HCT116 (cell line): ENCODE results near the gene CFAP45. TPM values are rescaled to one million over a fixed set of nuclear protein-coding genes. Genes with fewer than 3 reads are reported as not detected.
A peak's percentile ranks its signal among the peaks of the same experiment; 100 is the strongest.

Source experiments
- ATAC-seq: fragments of 200-7000 bp; cut with Tn5 transposase; 2 replicates; pipeline ENCODE4 v1.9.1; 2020; ENCODE audit warnings: mild to moderate bottlenecking, moderate library complexity
- BruUV-seq: library from RNA; stranded (reverse); fragments of 400-500 nt; replicated peaks from 2 replicates; lab custom pipeline; 2021; lab: Mats Ljungman, UMichigan
- CTCF ChIA-PET: fragments of 300-600 bp; sonication (Branson Sonifier 250); formaldehyde crosslinking; loops from one replicate; lab custom pipeline; 2021; ENCODE audit warnings: antibody characterized with exemption; lab: Charles Lee
- POLR2A ChIA-PET: fragments of 300-600, 350-600 bp; sonication (Branson Sonifier 250); formaldehyde crosslinking; loops from one replicate; lab custom pipeline; 2021; ENCODE audit warnings: antibody characterized with exemption; lab: Charles Lee
- RAD21 ChIA-PET, 2 experiments: fragments of 300-600 bp; sonication (Branson Sonifier 250); formaldehyde crosslinking; loops; one replicate each; lab custom pipeline; 2023; ENCODE audit warnings: low total read pairs in 2 of 2; ENCODE audit not compliant: uncharacterized antibody in 2 of 2, unreplicated experiment in 2 of 2, low non-redundant PET in 1 of 2; lab: Charles Lee
- DNase-seq: peaks from one replicate; pipeline ENCODE4 v3.0.0-alpha.2; 2010; ENCODE audit warnings: low read depth, low spot score
- H2AFZ ChIP-seq: fragments of 200-600 bp; shearing (Covaris generic), sonication (generic); 2 replicates; pipeline ENCODE4 v1.6.1; 2017; ENCODE audit warnings: low read depth, mixed run types, mixed read lengths, antibody characterized with exemption, low read length; ENCODE audit not compliant: poor library complexity, severe bottlenecking
- H3K27ac ChIP-seq: 2 replicates; pipeline ENCODE4 v1.5.1; 2012; ENCODE audit warnings: low read depth, low read length
- H3K27me3 ChIP-seq: fragments of 200-600 bp; sonication (generic); 2 replicates; pipeline ENCODE4 v1.6.1; 2016; ENCODE audit warnings: mixed run types, low read length, mixed read lengths; ENCODE audit not compliant: insufficient read depth
- H3K36me3 ChIP-seq, 2 experiments: fragments of 200-500 bp in 1 of 2; fragments of 200-600 bp in 1 of 2; sonication (Bioruptor generic) in 1 of 2; sonication (generic) in 1 of 2; 2 replicates each; pipeline versions ENCODE4 v1.5.1 to v1.6.1; 2014 to 2016; ENCODE audit warnings: low read length in 2 of 2, inconsistent platforms in 1 of 2, mixed read lengths in 1 of 2, mixed run types in 1 of 2; ENCODE audit not compliant: insufficient read depth in 2 of 2, control insufficient read depth in 1 of 2
- H3K4me1 ChIP-seq, 2 experiments: fragments of 200-600 bp in 1 of 2; sonication (generic) in 1 of 2; 2 replicates each; pipeline versions ENCODE4 v1.5.1 to v1.6.1; 2012 to 2017; ENCODE audit warnings: low read length in 2 of 2, inconsistent platforms in 1 of 2, mild to moderate bottlenecking in 1 of 2, mixed read lengths in 1 of 2, mixed run types in 1 of 2, moderate library complexity in 1 of 2; ENCODE audit not compliant: insufficient read depth in 2 of 2, control insufficient read depth in 1 of 2
- H3K4me2 ChIP-seq: fragments of 200-600 bp; sonication (generic); 2 replicates; pipeline ENCODE4 v1.6.1; 2017; ENCODE audit warnings: mixed run types, low read length, mixed read lengths
- H3K4me3 ChIP-seq, 2 experiments: fragments of 200-600 bp in 1 of 2; sonication (generic) in 1 of 2; replicated peaks in 1 of 2; 2 replicates each; pipeline ENCODE4 v1.5.1; 2011 to 2016; ENCODE audit warnings: low read length in 2 of 2, control low read depth in 1 of 2, low read depth in 1 of 2, mild to moderate bottlenecking in 1 of 2, mixed read lengths in 1 of 2, mixed run types in 1 of 2
- H3K79me2 ChIP-seq: fragments of 200-600 bp; sonication (generic); 2 replicates; pipeline ENCODE4 v1.6.1; 2017; ENCODE audit warnings: mild to moderate bottlenecking, mixed run types, low read length, moderate library complexity, mixed read lengths; ENCODE audit not compliant: insufficient read depth
- H3K9ac ChIP-seq: fragments of 200-600 bp; sonication (generic); 2 replicates; pipeline ENCODE4 v1.6.1; 2016; ENCODE audit warnings: low read length, mixed read lengths
- H3K9me2 ChIP-seq: fragments of 200-600 bp; sonication (generic), shearing (Covaris generic); 2 replicates; pipeline ENCODE4 v1.6.1; 2017; ENCODE audit warnings: mixed run types, mild to moderate bottlenecking, moderate library complexity; ENCODE audit not compliant: insufficient read depth
- H3K9me3 ChIP-seq, 2 experiments: fragments of 200-500 bp in 1 of 2; fragments of 200-600 bp in 1 of 2; sonication (Bioruptor generic) in 1 of 2; sonication (generic) in 1 of 2; 2 replicates each; pipeline ENCODE4 v1.6.1; 2014 to 2017; ENCODE audit warnings: low read length in 2 of 2, mixed read lengths in 2 of 2, inconsistent platforms in 1 of 2, low read depth in 1 of 2, mild to moderate bottlenecking in 1 of 2, mixed run types in 1 of 2, moderate library complexity in 1 of 2; ENCODE audit not compliant: control insufficient read depth in 1 of 2, insufficient read depth in 1 of 2
- H4K20me1 ChIP-seq: fragments of 200-600 bp; sonication (generic), shearing (Covaris generic); 2 replicates; pipeline ENCODE4 v1.6.1; 2017; ENCODE audit warnings: mixed run types, mild to moderate bottlenecking, moderate library complexity; ENCODE audit not compliant: insufficient read depth
- ELF1 ChIP-seq: IDR thresholded peaks from 2 replicates; pipeline ENCODE4 v1.6.1; 2012; ENCODE audit warnings: low read depth, borderline replicate concordance
- POLR2AphosphoS5 ChIP-seq: IDR thresholded peaks from 2 replicates; pipeline ENCODE4 v1.6.1; 2011; ENCODE audit warnings: mild to moderate bottlenecking, low read depth, low read length, moderate library complexity
- RAD21 ChIP-seq: IDR thresholded peaks from 2 replicates; pipeline ENCODE4 v1.6.1; 2012; ENCODE audit warnings: low read depth, mild to moderate bottlenecking
- SP1 ChIP-seq: IDR thresholded peaks from 2 replicates; pipeline ENCODE4 v1.6.1; 2012; ENCODE audit warnings: low read depth
- TCF7L2 ChIP-seq: IDR thresholded peaks from 2 replicates; pipeline ENCODE4 v1.7.0; 2011; ENCODE audit warnings: borderline replicate concordance, inconsistent platforms; ENCODE audit not compliant: insufficient read depth, insufficient read length; ENCODE audit errors: extremely low read depth
- ZFX ChIP-seq: fragments of 450-650 bp; IDR thresholded peaks from 2 replicates; pipeline ENCODE4 v1.6.1; 2017
- intact Hi-C: fragments of 100-400 bp; cut with micrococcal nuclease; formaldehyde crosslinking; loops from 2 replicates; pipeline ENCODE4 v1.10.0; 2022
- total RNA-seq: library from RNA; stranded (reverse); gene quantifications from one replicate; pipeline ENCODE4 v1.2.1, GENCODE V29; 2021; ENCODE audit not compliant: unreplicated experiment
- TF ChIP-seq, protein P1 (sequence below), 3 experiments: fragments of 200-600 bp in 1 of 3; sonication (generic) in 1 of 3; IDR thresholded peaks in 2 of 3; conservative IDR thresholded peaks in 1 of 3; 2 replicates each; pipeline ENCODE4 v1.5.1; 2012 to 2017; ENCODE audit warnings: low read depth in 2 of 3, low read length in 2 of 3, antibody characterized with exemption in 1 of 3, borderline replicate concordance in 1 of 3, control low read depth in 1 of 3, mild to moderate bottlenecking in 1 of 3, mixed read lengths in 1 of 3, mixed run types in 1 of 3, moderate library complexity in 1 of 3; ENCODE audit not compliant: insufficient read depth in 1 of 3
- TF ChIP-seq, protein P2 (sequence below): IDR thresholded peaks from 2 replicates; pipeline ENCODE4 v1.6.1; 2012; ENCODE audit warnings: low read depth

CFAP45 gene
- total RNA-seq, 1 experiment from 2014 or later: 0.59 TPM

DNA sequence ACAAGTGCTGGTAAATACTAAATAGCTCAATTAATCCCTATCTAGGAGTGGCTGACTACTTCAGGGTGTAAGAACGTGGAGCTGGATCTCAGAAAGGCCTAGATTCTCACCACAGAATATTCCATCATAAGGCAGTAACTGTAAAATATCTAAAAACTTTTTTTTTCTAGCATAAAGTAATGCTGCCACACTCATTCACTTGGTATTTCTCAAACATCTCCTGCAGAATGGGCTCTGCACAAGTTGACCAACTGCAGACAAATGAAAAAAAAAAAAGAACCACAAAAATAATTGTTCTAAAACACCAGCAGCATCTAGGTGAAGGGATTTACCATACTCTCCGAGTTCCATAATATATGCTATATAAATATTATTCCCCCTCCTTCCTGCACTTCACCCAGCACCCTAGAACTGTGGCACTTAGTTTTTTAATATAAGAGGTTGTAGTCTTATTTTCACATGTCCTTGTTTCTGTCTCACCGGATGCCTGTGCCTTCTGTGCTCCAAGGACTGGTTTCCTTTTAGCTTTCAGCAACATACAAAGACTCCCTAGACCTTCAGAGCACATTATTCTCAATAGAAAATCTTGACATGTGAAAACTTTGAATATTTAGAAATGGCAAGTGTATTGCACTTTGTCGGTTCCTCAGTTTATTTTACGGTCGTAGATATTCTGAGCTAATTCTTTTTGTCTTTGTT lies 46.4 kb downstream of the CFAP45 start (continued):
- no peak for TF ChIP-seq RAD21
- no peak for TF ChIP-seq POLR2AphosphoS5

DNA sequence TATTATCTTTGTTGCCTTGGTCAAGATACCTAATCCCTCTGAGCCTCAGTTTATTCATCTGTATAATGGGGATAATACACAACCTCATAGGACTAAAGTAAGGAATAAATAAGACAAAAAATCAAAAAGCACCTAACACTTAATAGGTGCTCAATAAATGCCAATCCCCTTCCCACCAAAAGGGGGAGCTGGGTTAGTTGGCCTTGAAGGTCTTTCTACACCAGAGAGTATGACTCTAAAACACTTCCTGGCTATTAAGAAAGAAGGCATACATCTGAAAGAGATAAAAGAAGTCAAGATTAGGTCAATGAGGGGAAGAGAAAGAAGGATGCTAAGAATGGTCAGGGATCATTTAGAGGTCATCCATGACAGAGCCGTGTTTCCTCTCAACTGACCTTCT lies 48.6 kb downstream of the CFAP45 start:
- Histone ChIP-seq H3K4me1 (peaks cover 14 to 45% of the 10 kb centered on the region in 2 experiments), H3K36me3 (no peaks in the 10 kb centered on the region), H2AFZ (no peak overlapping the region), H4K20me1 (no peaks in the 10 kb centered on the region), H3K4me3 (no peak overlapping the region), H3K9me3 (no peaks in the 10 kb centered on the region), H3K9me2 (no peaks in the 10 kb centered on the region), H3K79me2 (no peaks in the 10 kb centered on the region), H3K4me2 (no peak overlapping the region), H3K27ac (no peak overlapping the region), H3K27me3 (no peaks in the 10 kb centered on the region), H3K9ac (no peak overlapping the region)
- no peak for DNase-seq
- CTCF ChIA-PET: interaction anchor here (0.6 to 2.3 kb wide), 4 partner anchors 10 to 155 kb away, joined by 3 to 10 read pairs (median 6); no protein-coding TSS in a partner anchor
- POLR2A ChIA-PET: no interaction called here
- ATAC-seq: no peak
- 0 out of 2 replicates have a peak, but pooled peaks have one; percentile 6 for TF ChIP-seq RAD21
- no peak for TF ChIP-seq POLR2AphosphoS5
- RAD21 ChIA-PET: interaction anchor here in 1 of 2 experiments (1.0 kb wide), 1 partner anchor 39 kb away, joined by 4 read pairs; no protein-coding TSS in a partner anchor
- BruUV-seq: no TSS peak
- intact Hi-C loops: loop anchor here (5.0 kb wide), 1 partner anchor 54 kb away; no protein-coding TSS in a partner anchor

DNA sequence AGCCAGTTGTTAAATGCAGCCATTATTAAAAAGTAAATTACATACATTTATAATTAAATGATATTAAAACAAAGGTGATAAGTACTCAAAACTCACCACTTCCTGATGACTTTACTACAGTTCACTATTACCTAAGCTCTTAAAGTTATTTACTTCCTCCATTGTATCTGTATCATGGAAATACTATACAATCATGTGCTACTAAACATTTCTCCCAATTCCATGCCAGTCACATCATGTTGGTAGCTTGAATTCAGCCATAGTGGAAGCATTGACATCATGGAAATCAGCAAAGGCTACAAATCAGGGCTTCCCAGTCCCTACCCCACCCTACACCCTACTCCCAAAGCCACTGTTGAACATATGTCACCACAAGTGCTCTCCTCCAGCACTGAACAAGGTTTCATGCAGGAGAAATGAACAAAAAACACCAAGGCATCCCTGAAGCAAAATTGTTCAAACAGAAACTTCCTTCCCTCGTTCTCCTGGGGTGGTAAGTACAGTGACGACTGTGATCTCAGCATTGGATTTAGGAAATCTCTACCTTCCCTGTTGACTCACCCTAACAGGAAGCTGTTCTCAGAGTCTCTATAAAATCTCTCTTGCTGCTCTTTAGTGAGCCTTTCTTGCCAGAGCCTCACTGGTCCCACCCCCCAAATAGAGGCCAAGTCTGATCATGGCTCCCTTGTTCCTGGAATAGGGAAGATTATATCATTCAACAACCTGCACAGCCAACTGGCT lies 50.2 kb downstream of the CFAP45 start:
- no peaks in the 10 kb centered on the region for H3K9me3 ChIP-seq
- H2AFZ ChIP-seq: no peak overlapping the region
- ChIA-PET RAD21 (no interaction called here), CTCF (interaction anchor here (1.1 to 1.2 kb wide), 2 partner anchors 8 to 41 kb away, joined by 3 to 4 read pairs; no protein-coding TSS in a partner anchor), POLR2A (no interaction called here)
- DNase-seq: no peak
- H3K79me2 ChIP-seq: no peaks in the 10 kb centered on the region
- no peak for ATAC-seq
- H3K9me2 ChIP-seq: no peaks in the 10 kb centered on the region
- no TSS peak for BruUV-seq
- no peaks in the 10 kb centered on the region for H4K20me1 ChIP-seq
- H3K27me3 ChIP-seq: no peaks in the 10 kb centered on the region
- H3K4me1 ChIP-seq: peaks cover 6 to 31% of the 10 kb centered on the region in 2 experiments; a peak in 3 of 4 replicates
- H3K27ac ChIP-seq: no peak overlapping the region
- H3K4me2 ChIP-seq: no peak overlapping the region; the same call in 1 of the 2 replicates
- intact Hi-C loops: loop anchor here (5.0 kb wide), 1 partner anchor 52 kb away; no protein-coding TSS in a partner anchor
- no peak overlapping the region for H3K4me3 ChIP-seq
- H3K36me3 ChIP-seq: no peaks in the 10 kb centered on the region
- no peak overlapping the region for H3K9ac ChIP-seq
- TF ChIP-seq ELF1: no peak
- no peak for TF ChIP-seq TCF7L2
- TF ChIP-seq SP1: no peak
- no peak for TF ChIP-seq ZFX
- TF ChIP-seq, protein P1, sequence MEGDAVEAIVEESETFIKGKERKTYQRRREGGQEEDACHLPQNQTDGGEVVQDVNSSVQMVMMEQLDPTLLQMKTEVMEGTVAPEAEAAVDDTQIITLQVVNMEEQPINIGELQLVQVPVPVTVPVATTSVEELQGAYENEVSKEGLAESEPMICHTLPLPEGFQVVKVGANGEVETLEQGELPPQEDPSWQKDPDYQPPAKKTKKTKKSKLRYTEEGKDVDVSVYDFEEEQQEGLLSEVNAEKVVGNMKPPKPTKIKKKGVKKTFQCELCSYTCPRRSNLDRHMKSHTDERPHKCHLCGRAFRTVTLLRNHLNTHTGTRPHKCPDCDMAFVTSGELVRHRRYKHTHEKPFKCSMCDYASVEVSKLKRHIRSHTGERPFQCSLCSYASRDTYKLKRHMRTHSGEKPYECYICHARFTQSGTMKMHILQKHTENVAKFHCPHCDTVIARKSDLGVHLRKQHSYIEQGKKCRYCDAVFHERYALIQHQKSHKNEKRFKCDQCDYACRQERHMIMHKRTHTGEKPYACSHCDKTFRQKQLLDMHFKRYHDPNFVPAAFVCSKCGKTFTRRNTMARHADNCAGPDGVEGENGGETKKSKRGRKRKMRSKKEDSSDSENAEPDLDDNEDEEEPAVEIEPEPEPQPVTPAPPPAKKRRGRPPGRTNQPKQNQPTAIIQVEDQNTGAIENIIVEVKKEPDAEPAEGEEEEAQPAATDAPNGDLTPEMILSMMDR (IDR thresholded peaks at IDR 0.05 in 2 of 3, conservative IDR thresholded peaks at IDR 0.05 in 1 of 3; ENCODE audit: borderline replicate concordance in 1 of 3, insufficient read depth in 1 of 3, low read depth in 2 of 3, low read length in 2 of 3): no peak
- TF ChIP-seq, protein P2, sequence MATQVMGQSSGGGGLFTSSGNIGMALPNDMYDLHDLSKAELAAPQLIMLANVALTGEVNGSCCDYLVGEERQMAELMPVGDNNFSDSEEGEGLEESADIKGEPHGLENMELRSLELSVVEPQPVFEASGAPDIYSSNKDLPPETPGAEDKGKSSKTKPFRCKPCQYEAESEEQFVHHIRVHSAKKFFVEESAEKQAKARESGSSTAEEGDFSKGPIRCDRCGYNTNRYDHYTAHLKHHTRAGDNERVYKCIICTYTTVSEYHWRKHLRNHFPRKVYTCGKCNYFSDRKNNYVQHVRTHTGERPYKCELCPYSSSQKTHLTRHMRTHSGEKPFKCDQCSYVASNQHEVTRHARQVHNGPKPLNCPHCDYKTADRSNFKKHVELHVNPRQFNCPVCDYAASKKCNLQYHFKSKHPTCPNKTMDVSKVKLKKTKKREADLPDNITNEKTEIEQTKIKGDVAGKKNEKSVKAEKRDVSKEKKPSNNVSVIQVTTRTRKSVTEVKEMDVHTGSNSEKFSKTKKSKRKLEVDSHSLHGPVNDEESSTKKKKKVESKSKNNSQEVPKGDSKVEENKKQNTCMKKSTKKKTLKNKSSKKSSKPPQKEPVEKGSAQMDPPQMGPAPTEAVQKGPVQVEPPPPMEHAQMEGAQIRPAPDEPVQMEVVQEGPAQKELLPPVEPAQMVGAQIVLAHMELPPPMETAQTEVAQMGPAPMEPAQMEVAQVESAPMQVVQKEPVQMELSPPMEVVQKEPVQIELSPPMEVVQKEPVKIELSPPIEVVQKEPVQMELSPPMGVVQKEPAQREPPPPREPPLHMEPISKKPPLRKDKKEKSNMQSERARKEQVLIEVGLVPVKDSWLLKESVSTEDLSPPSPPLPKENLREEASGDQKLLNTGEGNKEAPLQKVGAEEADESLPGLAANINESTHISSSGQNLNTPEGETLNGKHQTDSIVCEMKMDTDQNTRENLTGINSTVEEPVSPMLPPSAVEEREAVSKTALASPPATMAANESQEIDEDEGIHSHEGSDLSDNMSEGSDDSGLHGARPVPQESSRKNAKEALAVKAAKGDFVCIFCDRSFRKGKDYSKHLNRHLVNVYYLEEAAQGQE: no peak
